Thoracic aorta (tissue), 2 donors: ENCODE results near the gene EDIL3. TPM values are rescaled to one million over a fixed set of nuclear protein-coding genes. Genes with fewer than 3 reads are reported as not detected.

ENCODE experiments used
- ATAC-seq: fragments of 150-250 bp; one replicate; pipeline ENCODE4 v1.8.0; 2017; ENCODE audit warnings: low read depth; ENCODE audit not compliant: insufficient number of reproducible peaks, low FRiP score
- DNase-seq: peaks from one replicate; pipeline ENCODE4 v3.0.0-alpha.2; 2020; ENCODE audit warnings: low spot score
- H3K27ac ChIP-seq, 2 donors: fragments of 200-600 bp; sonication (generic); 1 replicate in 1 of 2; 2 replicates in 1 of 2; pipeline ENCODE4 v1.5.1; 2016; ENCODE audit warnings: mild to moderate bottlenecking in 2 of 2, moderate library complexity in 2 of 2
- H3K27me3 ChIP-seq: fragments of 200-600 bp; sonication (generic); replicated peaks from 2 replicates; pipeline ENCODE4 v1.6.0; 2016; ENCODE audit warnings: mild to moderate bottlenecking; ENCODE audit not compliant: insufficient read depth
- H3K36me3 ChIP-seq: fragments of 200-600 bp; sonication (generic); one replicate; pipeline ENCODE4 v1.5.1; 2016
- H3K4me1 ChIP-seq, 2 donors: fragments of 200-600 bp; sonication (generic); 1 replicate in 1 of 2; 2 replicates in 1 of 2; pipeline versions ENCODE4 v1.5.1 to v1.6.0; 2016; ENCODE audit warnings: low read depth in 2 of 2, mild to moderate bottlenecking in 1 of 2; ENCODE audit not compliant: control insufficient read depth in 1 of 2
- H3K4me3 ChIP-seq: fragments of 200-600 bp; sonication (generic); 2 replicates; pipeline ENCODE4 v1.5.1; 2016; ENCODE audit warnings: mild to moderate bottlenecking
- H3K9me3 ChIP-seq: fragments of 200-600 bp; sonication (generic); 2 replicates; pipeline ENCODE4 v1.5.1; 2016
- total RNA-seq, 2 donors: library from RNA; depleted of rRNA; stranded (reverse); fragments of >200 nt; gene quantifications; one replicate each; pipeline versions ENCODE4 v1.1.0 to v1.2.3, GENCODE V29; 2016
- TF ChIP-seq, protein P1 (sequence below): fragments of 200-600 bp; sonication (generic); IDR thresholded peaks from one replicate; pipeline ENCODE4 v1.5.1; 2019; ENCODE audit warnings: antibody characterized with exemption

The EDIL3 gene
- total RNA-seq, 2 donors from 2014 or later, result 157 to 170 TPM

- H3K4me3 ChIP-seq, result no peak overlapping the region
- ATAC-seq (no peak), DNase-seq (no peak)
- H3K9me3 ChIP-seq, result no peaks in the 10 kb centered on the region
- H3K27ac ChIP-seq, result no peak overlapping the region
- no peaks in the 10 kb centered on the region for H3K36me3 ChIP-seq
- H3K27me3 ChIP-seq, result no peaks in the 10 kb centered on the region
- TF ChIP-seq, protein P1, sequence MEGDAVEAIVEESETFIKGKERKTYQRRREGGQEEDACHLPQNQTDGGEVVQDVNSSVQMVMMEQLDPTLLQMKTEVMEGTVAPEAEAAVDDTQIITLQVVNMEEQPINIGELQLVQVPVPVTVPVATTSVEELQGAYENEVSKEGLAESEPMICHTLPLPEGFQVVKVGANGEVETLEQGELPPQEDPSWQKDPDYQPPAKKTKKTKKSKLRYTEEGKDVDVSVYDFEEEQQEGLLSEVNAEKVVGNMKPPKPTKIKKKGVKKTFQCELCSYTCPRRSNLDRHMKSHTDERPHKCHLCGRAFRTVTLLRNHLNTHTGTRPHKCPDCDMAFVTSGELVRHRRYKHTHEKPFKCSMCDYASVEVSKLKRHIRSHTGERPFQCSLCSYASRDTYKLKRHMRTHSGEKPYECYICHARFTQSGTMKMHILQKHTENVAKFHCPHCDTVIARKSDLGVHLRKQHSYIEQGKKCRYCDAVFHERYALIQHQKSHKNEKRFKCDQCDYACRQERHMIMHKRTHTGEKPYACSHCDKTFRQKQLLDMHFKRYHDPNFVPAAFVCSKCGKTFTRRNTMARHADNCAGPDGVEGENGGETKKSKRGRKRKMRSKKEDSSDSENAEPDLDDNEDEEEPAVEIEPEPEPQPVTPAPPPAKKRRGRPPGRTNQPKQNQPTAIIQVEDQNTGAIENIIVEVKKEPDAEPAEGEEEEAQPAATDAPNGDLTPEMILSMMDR, result no peak
- H3K4me1 ChIP-seq, result no peaks in the 10 kb centered on the region
Measured at GRCh38 chr5:84080908-84081307, 303.8 kb downstream of the EDIL3 start.

DNA sequence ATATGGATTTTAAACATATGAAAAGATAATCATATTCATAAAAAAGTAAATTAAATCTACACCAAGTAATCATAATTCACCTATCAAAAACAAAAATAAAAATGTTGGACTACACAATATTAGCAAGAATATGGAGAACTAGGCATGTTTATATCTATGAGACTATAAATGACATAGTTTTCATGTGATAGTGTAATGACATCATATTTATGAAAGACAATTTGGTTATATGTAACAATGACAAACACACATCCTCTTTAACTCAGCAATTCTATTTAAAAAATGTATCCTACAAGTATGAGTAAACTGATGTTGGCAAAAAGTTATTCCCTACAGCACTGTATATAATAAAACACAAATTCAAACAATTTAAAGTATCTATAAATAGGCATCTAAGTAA lies 312.3 kb downstream of the EDIL3 start:
- Histone ChIP-seq H3K27ac (no peak overlapping the region), H3K9me3 (no peaks in the 10 kb centered on the region), H3K4me3 (no peak overlapping the region), H3K36me3 (no peaks in the 10 kb centered on the region), H3K4me1 (no peaks in the 10 kb centered on the region), H3K27me3 (no peaks in the 10 kb centered on the region)
- DNase-seq (no peak), ATAC-seq (no peak)
- TF ChIP-seq, protein P1, result no peak

DNA sequence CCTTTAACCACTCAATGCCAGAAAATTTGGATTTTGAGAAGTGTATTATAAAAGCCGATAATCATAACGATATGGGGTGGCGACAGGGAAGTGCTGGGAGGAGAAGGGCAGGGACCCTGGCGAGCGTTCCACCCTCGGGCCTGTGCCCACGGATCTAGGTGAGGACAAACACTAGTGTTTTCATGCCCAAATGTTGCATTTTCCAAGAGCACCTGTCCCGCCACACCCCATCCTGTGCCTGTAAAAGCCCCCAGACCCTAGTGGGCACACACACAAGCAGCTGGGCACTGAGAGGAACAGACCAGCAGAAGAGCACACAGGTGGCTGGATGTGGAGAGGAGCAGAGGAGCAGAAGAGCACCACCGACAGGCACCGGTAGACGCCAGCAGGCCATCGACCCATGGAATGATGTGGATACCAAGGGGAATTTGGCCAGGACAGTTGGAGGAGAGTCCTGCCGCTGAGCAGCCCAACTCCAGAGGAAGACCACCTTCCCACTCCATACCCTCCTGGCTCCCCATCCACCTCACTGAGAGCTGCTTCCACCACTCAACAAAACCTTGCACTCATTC lies 315.0 kb downstream of the EDIL3 start:
- H3K27ac ChIP-seq, result no peak overlapping the region
- H3K4me3 ChIP-seq, result no peak overlapping the region
- H3K36me3 ChIP-seq, result no peaks in the 10 kb centered on the region
- no peak for DNase-seq
- no peaks in the 10 kb centered on the region for H3K4me1 ChIP-seq
- H3K9me3 ChIP-seq, result no peaks in the 10 kb centered on the region
- TF ChIP-seq, protein P1, result no peak
- H3K27me3 ChIP-seq, result no peaks in the 10 kb centered on the region
- ATAC-seq, result no peak

DNA sequence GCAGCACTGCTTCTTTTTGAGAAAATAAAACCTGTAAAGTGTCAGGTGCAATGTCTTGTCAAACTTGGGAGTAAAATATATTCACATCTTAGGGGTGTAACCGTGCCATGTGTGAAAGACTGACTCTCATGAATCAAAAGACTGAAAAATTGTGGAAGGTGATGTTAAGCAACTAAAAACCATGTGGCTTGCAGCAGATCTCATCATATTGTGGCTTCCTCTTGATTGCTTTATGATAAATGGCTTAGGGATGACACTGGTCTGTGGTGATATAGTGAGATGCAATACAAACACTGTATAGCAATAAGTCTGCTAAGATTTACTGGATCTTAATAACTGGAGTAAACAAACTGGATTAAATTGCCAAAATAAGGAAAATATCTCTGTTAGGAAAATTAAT lies 321.6 kb downstream of the EDIL3 start:
- no peak overlapping the region for H3K4me3 ChIP-seq
- DNase-seq, result no peak
- no peaks in the 10 kb centered on the region for H3K4me1 ChIP-seq
- TF ChIP-seq, protein P1, result no peak
- no peaks in the 10 kb centered on the region for H3K36me3 ChIP-seq
- no peaks in the 10 kb centered on the region for H3K9me3 ChIP-seq
- H3K27me3 ChIP-seq, result no peaks in the 10 kb centered on the region
- H3K27ac ChIP-seq, result no peak overlapping the region
- ATAC-seq, result no peak

DNA sequence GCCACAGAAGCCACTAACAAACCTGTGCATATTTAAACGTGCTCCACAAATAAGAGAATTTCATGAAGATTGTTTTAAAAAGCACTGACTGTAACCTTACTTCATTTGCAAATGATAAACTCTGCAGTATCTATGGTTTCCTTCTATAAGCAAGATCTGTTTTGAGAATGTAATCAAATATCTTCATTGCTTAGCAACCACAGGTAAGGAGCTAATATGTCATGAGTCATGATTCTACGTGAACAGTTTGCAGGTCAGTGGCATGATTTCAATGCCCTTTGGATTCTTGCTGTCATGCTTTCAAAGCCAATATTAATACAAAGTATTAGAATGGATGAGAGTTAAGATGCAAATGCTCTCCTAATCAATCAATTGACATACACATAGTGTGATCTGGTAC lies 325.0 kb downstream of the EDIL3 start:
- Histone ChIP-seq H3K4me3 (no peak overlapping the region), H3K27me3 (no peaks in the 10 kb centered on the region), H3K36me3 (no peaks in the 10 kb centered on the region), H3K4me1 (no peaks in the 10 kb centered on the region), H3K9me3 (no peaks in the 10 kb centered on the region), H3K27ac (no peak overlapping the region)
- ATAC-seq, result no peak
- DNase-seq, result no peak
- TF ChIP-seq, protein P1, result no peak
